Osteocyte (in vitro differentiated cells): ENCODE measurements around the gene DISP3. TPM values are rescaled to one million over a fixed set of nuclear protein-coding genes. Genes with fewer than 3 reads are reported as not detected.

ENCODE experiments used
- DNase-seq: peaks from one replicate; pipeline ENCODE4 v3.0.0; 2021; ENCODE audit warnings: mixed read lengths; ENCODE audit not compliant: unreplicated experiment; ENCODE audit errors: extremely low spot score
- H3K27ac Mint-ChIP-seq: one replicate; pipeline ENCODE4 v1.8.0; 2021; ENCODE audit warnings: mild to moderate bottlenecking, mixed read lengths; ENCODE audit not compliant: unreplicated experiment
- H3K27me3 Mint-ChIP-seq: one replicate; pipeline ENCODE4 v1.8.0; 2021; ENCODE audit warnings: mixed read lengths; ENCODE audit not compliant: unreplicated experiment
- H3K36me3 Mint-ChIP-seq: one replicate; pipeline ENCODE4 v1.8.0; 2021; ENCODE audit warnings: mixed read lengths; ENCODE audit not compliant: unreplicated experiment
- H3K4me1 Mint-ChIP-seq: one replicate; pipeline ENCODE4 v1.8.0; 2021; ENCODE audit warnings: mixed read lengths; ENCODE audit not compliant: unreplicated experiment
- H3K4me3 Mint-ChIP-seq: one replicate; pipeline ENCODE4 v1.8.0; 2021; ENCODE audit warnings: mild to moderate bottlenecking, moderate library complexity, mixed read lengths; ENCODE audit not compliant: unreplicated experiment
- H3K9me3 Mint-ChIP-seq: one replicate; pipeline ENCODE4 v1.8.0; 2021; ENCODE audit warnings: mixed read lengths; ENCODE audit not compliant: unreplicated experiment
- total RNA-seq: library from RNA; stranded (reverse); gene quantifications from 2 replicates; pipeline ENCODE4 v1.2.1, GENCODE V29; 2021
- TF ChIP-seq, protein P1 (sequence below): fragments of 200-600 bp; sonication (generic); IDR thresholded peaks from 2 replicates; pipeline ENCODE4 v1.5.0; 2021; ENCODE audit warnings: antibody characterized with exemption, mild to moderate bottlenecking, moderate library complexity

DISP3 gene
- total RNA-seq, 1 donor from 2014 or later: 0.43 TPM

DNA sequence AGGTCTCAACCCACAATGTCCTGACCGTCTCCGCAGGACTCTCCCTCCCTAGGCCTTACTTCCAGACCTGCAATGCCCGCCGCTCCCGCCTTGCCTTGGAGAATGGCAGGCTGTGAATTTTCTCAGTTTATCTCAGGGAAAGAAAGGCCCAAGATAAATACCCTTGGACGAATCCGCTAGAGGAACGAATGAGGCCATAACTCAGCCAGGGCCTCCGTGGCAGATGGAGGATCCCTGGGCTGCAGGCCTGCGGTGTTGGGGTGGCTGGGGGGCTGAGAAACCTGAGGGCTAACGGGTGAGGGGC, 29.9 kb upstream of the DISP3 start:
- no peak for DNase-seq
- Mint-ChIP-seq H3K27me3 (peaks cover 3% of the 10 kb centered on the region), H3K27ac (no peak overlapping the region), H3K9me3 (no peaks in the 10 kb centered on the region), H3K4me3 (no peak overlapping the region), H3K36me3 (no peaks in the 10 kb centered on the region), H3K4me1 (no peaks in the 10 kb centered on the region)
- TF ChIP-seq, protein P1, sequence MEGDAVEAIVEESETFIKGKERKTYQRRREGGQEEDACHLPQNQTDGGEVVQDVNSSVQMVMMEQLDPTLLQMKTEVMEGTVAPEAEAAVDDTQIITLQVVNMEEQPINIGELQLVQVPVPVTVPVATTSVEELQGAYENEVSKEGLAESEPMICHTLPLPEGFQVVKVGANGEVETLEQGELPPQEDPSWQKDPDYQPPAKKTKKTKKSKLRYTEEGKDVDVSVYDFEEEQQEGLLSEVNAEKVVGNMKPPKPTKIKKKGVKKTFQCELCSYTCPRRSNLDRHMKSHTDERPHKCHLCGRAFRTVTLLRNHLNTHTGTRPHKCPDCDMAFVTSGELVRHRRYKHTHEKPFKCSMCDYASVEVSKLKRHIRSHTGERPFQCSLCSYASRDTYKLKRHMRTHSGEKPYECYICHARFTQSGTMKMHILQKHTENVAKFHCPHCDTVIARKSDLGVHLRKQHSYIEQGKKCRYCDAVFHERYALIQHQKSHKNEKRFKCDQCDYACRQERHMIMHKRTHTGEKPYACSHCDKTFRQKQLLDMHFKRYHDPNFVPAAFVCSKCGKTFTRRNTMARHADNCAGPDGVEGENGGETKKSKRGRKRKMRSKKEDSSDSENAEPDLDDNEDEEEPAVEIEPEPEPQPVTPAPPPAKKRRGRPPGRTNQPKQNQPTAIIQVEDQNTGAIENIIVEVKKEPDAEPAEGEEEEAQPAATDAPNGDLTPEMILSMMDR: no peak

DNA sequence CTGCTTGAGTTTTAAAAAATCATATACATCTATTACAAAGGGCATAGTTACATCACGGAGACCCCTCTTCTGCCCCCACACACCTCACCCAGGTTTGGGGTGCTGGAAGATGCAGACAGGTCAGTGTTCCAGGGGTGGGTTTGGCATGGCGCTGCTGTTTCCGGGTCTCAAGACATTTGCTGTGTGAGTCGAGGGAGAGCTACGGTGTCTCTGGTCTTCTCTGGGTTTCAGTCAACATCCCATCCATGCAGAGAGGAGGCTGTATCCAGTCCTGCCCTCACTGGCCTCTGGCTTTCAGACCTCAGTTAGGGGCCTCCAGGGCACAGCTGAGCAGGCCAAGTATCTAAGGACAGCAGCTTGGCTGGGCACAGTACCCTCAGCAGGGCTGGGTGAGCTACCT, 28.6 kb upstream of the DISP3 start:
- TF ChIP-seq, protein P1: no peak
- Mint-ChIP-seq H3K36me3 (no peaks in the 10 kb centered on the region), H3K27me3 (peaks cover 3% of the 10 kb centered on the region), H3K4me3 (no peak overlapping the region), H3K27ac (no peak overlapping the region), H3K4me1 (no peaks in the 10 kb centered on the region), H3K9me3 (no peaks in the 10 kb centered on the region)
- DNase-seq: no peak

DNA sequence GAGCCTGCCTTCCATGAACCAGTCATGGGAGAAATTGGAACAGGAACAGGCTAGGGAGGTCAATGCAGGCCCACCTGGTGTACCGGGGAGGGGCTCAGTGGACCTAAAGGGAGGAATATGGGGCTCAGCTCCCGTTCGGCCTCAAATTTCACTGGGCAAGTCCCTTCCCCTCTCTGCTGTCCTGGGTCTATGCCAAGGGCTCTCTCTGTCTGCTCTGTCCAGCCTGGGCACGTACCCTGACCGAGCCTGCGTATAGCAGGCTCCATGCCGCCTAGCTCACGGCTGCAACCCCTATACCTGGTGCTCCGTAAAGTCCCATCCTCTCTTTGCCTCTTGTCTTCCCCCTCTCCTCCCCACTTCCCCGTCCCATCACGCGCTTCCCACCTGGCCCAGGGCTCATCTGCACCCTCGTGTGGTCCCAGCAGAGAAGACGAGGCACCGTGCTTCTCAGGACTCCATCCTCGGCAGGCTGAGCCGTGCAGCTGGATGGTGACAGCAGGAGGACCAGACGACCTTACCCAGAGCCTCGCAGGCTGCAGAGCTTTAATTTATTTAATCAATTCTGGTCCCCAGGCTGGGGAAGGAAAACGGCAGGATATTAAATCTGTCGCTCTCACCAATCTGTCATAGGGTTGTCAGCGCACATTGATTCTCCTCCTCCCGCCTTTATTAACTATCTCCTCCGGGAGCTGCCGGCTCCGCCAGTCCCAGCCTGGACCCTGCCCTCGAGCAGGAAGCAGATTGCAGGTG, 25.0 kb upstream of the DISP3 start:
- TF ChIP-seq, protein P1: no peak
- Mint-ChIP-seq H3K27me3 (no peaks in the 10 kb centered on the region), H3K4me1 (no peaks in the 10 kb centered on the region), H3K27ac (no peak overlapping the region), H3K9me3 (no peaks in the 10 kb centered on the region), H3K4me3 (no peak overlapping the region), H3K36me3 (no peaks in the 10 kb centered on the region)
- DNase-seq: no peak

DNA sequence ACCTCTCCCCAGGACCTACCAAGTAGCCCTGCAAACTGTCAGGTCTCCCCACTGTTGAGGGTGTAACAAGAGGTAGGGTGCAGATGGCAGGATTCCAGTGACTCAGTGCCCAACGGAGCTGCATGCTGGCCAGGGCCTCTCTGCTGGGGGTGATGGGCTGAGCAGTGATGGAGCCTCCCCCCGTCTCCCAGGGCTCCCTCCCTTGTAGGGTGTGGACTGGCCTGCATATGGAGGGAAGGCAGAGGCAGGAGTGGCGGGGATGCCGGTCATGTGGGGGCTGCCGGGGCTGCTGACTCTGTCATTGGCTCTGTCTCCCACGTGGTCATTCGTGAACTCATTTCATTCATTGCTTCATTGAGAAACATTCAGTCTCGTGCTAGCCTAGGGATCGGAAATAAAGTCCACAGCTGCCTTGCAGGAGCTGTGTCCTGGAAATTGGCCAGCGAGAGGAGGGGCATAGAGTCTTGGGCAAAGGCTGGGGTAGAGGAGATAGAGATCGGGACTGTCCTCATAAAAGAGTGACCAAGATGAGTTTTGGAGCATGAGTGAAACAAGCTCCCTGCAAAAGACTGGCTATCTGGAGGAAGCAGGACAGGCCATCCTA, 22.9 kb upstream of the DISP3 start:
- Mint-ChIP-seq H3K27me3 (no peaks in the 10 kb centered on the region), H3K36me3 (no peaks in the 10 kb centered on the region), H3K9me3 (no peaks in the 10 kb centered on the region), H3K4me3 (no peak overlapping the region), H3K27ac (no peak overlapping the region), H3K4me1 (no peaks in the 10 kb centered on the region)
- no peak for DNase-seq
- TF ChIP-seq, protein P1: no peak

DNA sequence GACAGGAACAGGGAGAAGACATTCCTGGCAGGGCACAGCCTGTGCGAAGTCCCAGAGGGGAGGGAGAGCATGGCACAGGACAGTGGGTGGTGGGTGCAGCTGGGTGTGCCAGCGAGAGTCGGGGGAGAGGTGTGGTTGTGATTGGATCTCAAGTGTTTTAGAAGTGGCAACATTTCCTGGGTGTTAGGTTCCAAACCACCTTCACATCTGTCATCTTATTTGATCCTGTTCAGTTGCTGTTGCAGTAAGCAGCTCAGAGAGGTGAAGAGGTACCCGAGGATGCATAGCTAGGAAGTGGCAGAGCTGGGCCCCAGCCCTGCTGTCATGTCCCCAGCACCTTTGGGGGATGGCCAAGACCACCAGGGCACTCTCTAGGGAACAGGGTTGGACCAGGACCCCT, 22.0 kb upstream of the DISP3 start:
- H3K4me3 Mint-ChIP-seq: no peak overlapping the region
- TF ChIP-seq, protein P1: no peak
- no peak overlapping the region for H3K27ac Mint-ChIP-seq
- no peaks in the 10 kb centered on the region for H3K4me1 Mint-ChIP-seq
- H3K36me3 Mint-ChIP-seq: no peaks in the 10 kb centered on the region
- H3K27me3 Mint-ChIP-seq: no peaks in the 10 kb centered on the region
- no peaks in the 10 kb centered on the region for H3K9me3 Mint-ChIP-seq
- no peak for DNase-seq
